ENCODE data around the gene TNFSF15. TPM values are rescaled to one million over a fixed set of nuclear protein-coding genes. Genes with fewer than 3 reads are reported as not detected.

The TNFSF15 gene
- total RNA-seq, 1 donor from 2014 or later, result 0.11 TPM

DNA sequence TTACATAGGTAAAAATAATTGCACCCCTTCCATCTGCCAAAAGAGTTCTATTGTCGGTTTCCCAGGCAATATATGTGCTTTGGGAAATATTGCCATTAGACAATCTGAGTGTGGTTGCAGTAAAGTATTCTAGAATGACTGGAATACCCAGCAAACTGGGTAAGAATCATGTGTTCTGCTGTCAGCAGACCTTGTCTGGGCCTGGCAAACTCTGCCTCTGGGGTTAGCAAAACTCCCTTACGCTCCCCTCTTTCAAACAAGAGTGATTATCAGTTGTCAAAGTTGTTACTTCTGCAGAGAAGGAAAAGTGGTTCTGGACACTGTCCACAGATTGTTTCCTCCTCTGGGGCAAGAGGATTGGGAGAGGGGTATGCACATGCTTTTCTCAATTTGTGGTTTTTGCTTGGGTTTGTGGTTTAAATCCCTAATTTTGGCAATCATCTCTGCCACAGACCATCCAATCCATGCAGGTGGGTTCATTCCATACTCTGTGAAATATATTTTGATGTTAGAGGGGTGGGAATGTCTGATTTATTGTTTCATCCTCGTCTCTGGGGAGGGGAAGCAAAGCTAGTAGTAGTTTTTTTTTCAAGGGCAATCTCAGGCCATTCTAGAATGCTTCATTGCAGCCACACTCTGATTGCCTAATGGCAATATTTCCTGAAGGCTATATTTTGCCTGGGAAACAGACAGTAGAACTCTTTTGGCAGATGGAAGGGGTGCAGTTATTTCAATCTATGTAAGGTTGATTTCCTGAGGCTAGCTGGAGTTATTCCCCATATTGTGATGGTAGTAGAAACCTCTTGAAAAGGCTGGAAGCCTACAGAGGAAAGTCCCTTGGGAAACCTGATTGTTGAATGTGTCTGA is 24.0 kb upstream of the TNFSF15 start:
- no peak overlapping the region for H3K4me3 ChIP-seq
- H3K27me3 ChIP-seq (ENCODE audit: low read depth), result peaks cover 4% of the 10 kb centered on the region

DNA sequence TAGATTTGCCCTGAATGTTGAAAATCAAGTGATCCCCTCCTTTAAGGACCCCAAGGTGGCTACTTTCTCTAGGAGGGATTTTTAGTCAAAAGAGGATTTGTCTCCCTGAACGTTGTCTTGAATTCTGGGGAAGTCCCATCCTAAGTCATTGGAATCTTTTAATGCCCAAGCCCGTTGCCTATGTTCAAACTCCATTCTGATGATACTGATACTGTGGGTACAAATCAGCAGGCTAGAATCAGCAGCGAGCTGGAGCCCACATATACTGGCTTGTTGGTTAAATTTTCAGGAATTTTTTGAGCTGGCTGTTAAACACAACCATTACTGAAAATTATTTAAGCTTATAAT is 22.4 kb upstream of the TNFSF15 start:
- no peak overlapping the region for H3K27ac ChIP-seq (replicated peaks)
- peaks cover 4% of the 10 kb centered on the region for H3K9me3 ChIP-seq (replicated peaks)
- H3K4me1 ChIP-seq, result no peaks in the 10 kb centered on the region
- DNase-seq, result no peak
- H3K36me3 ChIP-seq, result no peaks in the 10 kb centered on the region
- TF ChIP-seq, protein P1, sequence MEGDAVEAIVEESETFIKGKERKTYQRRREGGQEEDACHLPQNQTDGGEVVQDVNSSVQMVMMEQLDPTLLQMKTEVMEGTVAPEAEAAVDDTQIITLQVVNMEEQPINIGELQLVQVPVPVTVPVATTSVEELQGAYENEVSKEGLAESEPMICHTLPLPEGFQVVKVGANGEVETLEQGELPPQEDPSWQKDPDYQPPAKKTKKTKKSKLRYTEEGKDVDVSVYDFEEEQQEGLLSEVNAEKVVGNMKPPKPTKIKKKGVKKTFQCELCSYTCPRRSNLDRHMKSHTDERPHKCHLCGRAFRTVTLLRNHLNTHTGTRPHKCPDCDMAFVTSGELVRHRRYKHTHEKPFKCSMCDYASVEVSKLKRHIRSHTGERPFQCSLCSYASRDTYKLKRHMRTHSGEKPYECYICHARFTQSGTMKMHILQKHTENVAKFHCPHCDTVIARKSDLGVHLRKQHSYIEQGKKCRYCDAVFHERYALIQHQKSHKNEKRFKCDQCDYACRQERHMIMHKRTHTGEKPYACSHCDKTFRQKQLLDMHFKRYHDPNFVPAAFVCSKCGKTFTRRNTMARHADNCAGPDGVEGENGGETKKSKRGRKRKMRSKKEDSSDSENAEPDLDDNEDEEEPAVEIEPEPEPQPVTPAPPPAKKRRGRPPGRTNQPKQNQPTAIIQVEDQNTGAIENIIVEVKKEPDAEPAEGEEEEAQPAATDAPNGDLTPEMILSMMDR (IDR thresholded peaks at IDR 0.05; ENCODE audit: borderline replicate concordance), result no peak
- H3K27me3 ChIP-seq (ENCODE audit: low read depth), result peaks cover 5% of the 10 kb centered on the region
- no peak overlapping the region for H3K4me3 ChIP-seq
- intact Hi-C loops (cut with micrococcal nuclease), result no loop called here

More for the DNA sequence above, 24.0 kb upstream of the TNFSF15 start:
- DNase-seq, result no peak
- Histone ChIP-seq H3K27ac (replicated peaks) (no peak overlapping the region), H3K4me1 (no peaks in the 10 kb centered on the region), H3K9me3 (replicated peaks) (peaks cover 4% of the 10 kb centered on the region), H3K36me3 (no peaks in the 10 kb centered on the region)
- TF ChIP-seq, protein P1 (IDR thresholded peaks at IDR 0.05; ENCODE audit: borderline replicate concordance), result no peak
- intact Hi-C loops (cut with micrococcal nuclease), result no loop called here

DNA sequence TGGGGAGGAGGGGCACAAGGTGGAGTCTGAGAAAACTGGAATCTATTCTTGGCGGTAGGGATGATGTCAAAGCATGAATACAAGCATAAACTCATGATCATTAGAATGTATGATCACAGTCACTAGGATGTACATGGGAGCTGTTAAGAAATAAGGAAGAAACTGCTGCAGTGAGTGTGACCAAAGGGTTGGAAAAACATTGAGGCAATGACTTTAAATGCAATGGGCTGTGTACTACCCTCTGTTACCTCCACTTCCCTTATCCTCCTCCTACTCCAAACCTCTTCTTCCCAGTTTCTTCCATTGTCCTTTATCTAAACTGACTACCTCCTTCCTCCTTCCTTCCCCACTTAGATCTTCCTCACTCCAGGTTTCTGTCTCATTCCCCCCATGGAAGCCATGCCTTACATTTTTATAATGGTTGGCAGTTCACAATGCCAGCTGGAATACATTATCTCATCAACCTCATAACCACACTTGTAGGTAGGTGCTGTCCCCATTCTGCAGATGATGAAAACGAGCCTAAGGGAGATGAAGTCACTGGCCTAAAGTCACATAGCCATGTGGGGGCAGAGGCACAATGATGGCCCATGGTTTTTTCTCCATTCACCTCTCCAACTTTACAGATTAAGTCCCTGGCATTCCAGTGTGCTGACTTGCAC is 21.9 kb upstream of the TNFSF15 start:
- no peaks in the 10 kb centered on the region for H3K36me3 ChIP-seq
- no peak overlapping the region for H3K27ac ChIP-seq (replicated peaks)
- peaks cover 5% of the 10 kb centered on the region for H3K27me3 ChIP-seq (ENCODE audit: low read depth)
- no peak for DNase-seq
- H3K9me3 ChIP-seq (replicated peaks), result peaks cover 4% of the 10 kb centered on the region
- no peak overlapping the region for H3K4me3 ChIP-seq
- TF ChIP-seq, protein P1 (IDR thresholded peaks at IDR 0.05; ENCODE audit: borderline replicate concordance), result no peak
- intact Hi-C loops (cut with micrococcal nuclease), result no loop called here
- H3K4me1 ChIP-seq, result no peaks in the 10 kb centered on the region

DNA sequence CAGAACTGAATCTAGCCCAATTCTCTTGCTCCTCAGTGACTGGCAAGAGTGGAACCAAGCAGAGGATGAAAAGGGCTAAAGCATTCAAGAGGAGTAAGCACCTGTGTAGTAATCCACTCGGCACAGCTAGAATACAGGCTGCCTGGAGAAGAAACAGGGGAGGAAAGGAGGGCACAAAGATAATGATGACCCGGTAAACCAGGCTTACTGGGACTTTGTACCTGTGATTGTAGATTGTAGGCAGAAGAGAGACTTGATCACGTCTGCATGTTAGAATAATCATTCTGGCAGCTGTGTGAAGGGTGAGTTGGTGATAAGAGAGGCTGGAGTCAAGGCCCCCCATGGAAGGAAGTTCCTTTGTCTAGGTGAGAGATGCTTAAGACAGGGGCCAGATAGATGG is 20.6 kb upstream of the TNFSF15 start:
- no peaks in the 10 kb centered on the region for H3K4me1 ChIP-seq
- no peak overlapping the region for H3K27ac ChIP-seq (replicated peaks)
- H3K36me3 ChIP-seq, result no peaks in the 10 kb centered on the region
- peaks cover 5% of the 10 kb centered on the region for H3K27me3 ChIP-seq (ENCODE audit: low read depth)
- TF ChIP-seq, protein P1 (IDR thresholded peaks at IDR 0.05; ENCODE audit: borderline replicate concordance), result no peak
- H3K9me3 ChIP-seq (replicated peaks), result no peaks in the 10 kb centered on the region
- intact Hi-C loops (cut with micrococcal nuclease), result no loop called here
- no peak overlapping the region for H3K4me3 ChIP-seq
- DNase-seq, result no peak

DNA sequence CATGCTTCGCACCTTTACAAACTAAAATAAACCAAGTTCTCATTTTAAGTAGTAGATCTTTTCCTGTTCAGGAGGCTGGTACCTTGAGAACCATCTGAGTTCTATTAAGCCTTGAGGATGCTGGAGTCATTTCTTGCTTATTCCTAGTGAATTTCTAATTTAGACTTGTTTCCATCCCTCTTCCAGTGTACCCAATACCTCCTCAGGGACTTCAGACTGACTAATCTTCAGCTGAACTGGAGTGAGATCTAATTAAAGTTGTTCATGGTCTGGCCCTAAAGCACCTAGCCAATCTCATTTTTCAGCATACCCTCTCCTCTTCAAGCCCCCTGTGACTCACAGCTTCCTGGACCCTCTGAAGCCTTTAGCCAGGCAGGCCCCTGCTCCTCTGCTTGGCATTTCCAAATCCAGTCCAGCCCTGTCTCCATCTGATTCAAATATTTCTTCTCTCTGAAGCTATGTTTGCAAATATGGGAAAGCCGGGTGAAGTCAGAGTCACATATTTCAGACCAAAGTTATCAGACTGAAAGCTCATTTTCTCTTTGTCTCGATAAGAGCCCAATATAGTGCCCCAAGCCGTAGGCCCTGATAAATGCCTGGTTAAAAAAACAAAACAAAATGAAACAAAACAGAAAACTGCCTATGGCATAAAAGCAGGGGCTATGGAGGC is 19.4 kb upstream of the TNFSF15 start:
- intact Hi-C loops (cut with micrococcal nuclease), result no loop called here
- H3K36me3 ChIP-seq, result no peaks in the 10 kb centered on the region
- TF ChIP-seq, protein P1 (IDR thresholded peaks at IDR 0.05; ENCODE audit: borderline replicate concordance), result no peak

More for the DNA sequence above, 19.4 kb upstream of the TNFSF15 start:
- no peak for DNase-seq
- Histone ChIP-seq H3K4me1 (no peaks in the 10 kb centered on the region), H3K27ac (replicated peaks) (no peak overlapping the region), H3K27me3 (ENCODE audit: low read depth) (peaks cover 5% of the 10 kb centered on the region), H3K4me3 (no peak overlapping the region), H3K9me3 (replicated peaks) (no peaks in the 10 kb centered on the region)

All from left ventricle myocardium inferior (tissue), 1 donor.